HepG2 (cell line): ENCODE measurements around the gene BCL2A1. TPM values are rescaled to one million over a fixed set of nuclear protein-coding genes. Genes with fewer than 3 reads are reported as not detected.

Source experiments
- ATAC-seq: fragments of 200-7000 bp; cut with Tn5 transposase; 3 replicates; pipeline ENCODE4 v1.9.1; 2020; ENCODE audit warnings: mild to moderate bottlenecking, moderate library complexity
- Bru-seq: library from RNA; stranded (reverse); fragments of 400-500 nt; gene quantifications from one replicate; lab custom pipeline; 2021; lab: Mats Ljungman, UMichigan
- BruChase-seq, 2 experiments: library from RNA; stranded (reverse); fragments of 400-500 nt; gene quantifications; one replicate each; lab custom pipeline; 2021; lab: Mats Ljungman, UMichigan
- BruUV-seq: library from RNA; stranded (reverse); fragments of 400-500 nt; replicated peaks from 2 replicates; lab custom pipeline; 2021; lab: Mats Ljungman, UMichigan
- CTCF ChIA-PET: fragments of 300-600 bp; formaldehyde crosslinking; extraction: SDS; loops from one replicate; lab custom pipeline; 2021; ENCODE audit warnings: low total read pairs, inconsistent platforms, low intra/inter-chr PET ratio; lab: Yijun Ruan, JAX
- POLR2A ChIA-PET: fragments of 350-600 bp; sonication (Branson Sonifier 250); formaldehyde crosslinking; loops from one replicate; lab custom pipeline; 2020; ENCODE audit warnings: antibody characterized with exemption, inconsistent platforms; lab: Yijun Ruan, JAX
- DNase-seq: peaks from one replicate; pipeline ENCODE4 v3.0.0-alpha.2; 2015; ENCODE audit warnings: low spot score
- FAIRE-seq: peaks from 3 replicates; lab custom pipeline; 2011; peaks lifted over from hg19 to GRCh38; lab: Jason Lieb, UNC
- H2AFZ ChIP-seq: one replicate; pipeline ENCODE4 v1.6.1; 2011; ENCODE audit warnings: low read length, inconsistent platforms
- H3K27ac ChIP-seq: fragments of 300-600 bp; 3 replicates; pipeline ENCODE4 v1.8.0; 2011; ENCODE audit warnings: mixed run types, mild to moderate bottlenecking, mixed read lengths, low read length, inconsistent platforms; ENCODE audit not compliant: insufficient read depth; ENCODE audit errors: extremely low read length
- H3K27me3 ChIP-seq, 2 experiments: fragments of 200-600 bp in 1 of 2; 2 replicates in 1 of 2; 3 replicates in 1 of 2; pipeline versions ENCODE4 v1.6.0 to v1.8.0; 2011; ENCODE audit warnings: low read length in 2 of 2, mild to moderate bottlenecking in 2 of 2, moderate library complexity in 2 of 2, inconsistent platforms in 1 of 2; ENCODE audit not compliant: insufficient read depth in 2 of 2, control insufficient read depth in 1 of 2
- H3K36me3 ChIP-seq, 2 experiments: fragments of 200-600 bp in 1 of 2; replicated peaks in 1 of 2; 2 replicates in 1 of 2; 3 replicates in 1 of 2; pipeline versions ENCODE4 v1.5.1 to v1.8.0; 2011; ENCODE audit warnings: low read length in 2 of 2, inconsistent platforms in 1 of 2; ENCODE audit not compliant: insufficient read depth in 2 of 2, control insufficient read depth in 1 of 2
- H3K4me1 ChIP-seq: 2 replicates; pipeline ENCODE4 v1.5.1; 2012; ENCODE audit warnings: low read length, inconsistent platforms; ENCODE audit not compliant: insufficient read depth
- H3K4me2 ChIP-seq: 2 replicates; pipeline ENCODE4 v1.6.0; 2011; ENCODE audit warnings: low read depth, low read length, inconsistent platforms
- H3K4me3 ChIP-seq, 3 experiments: fragments of 200-600 bp in 1 of 3; sonication (generic), shearing (Covaris generic) in 1 of 3; replicated peaks in 1 of 3; 2 replicates each; pipeline ENCODE4 v1.5.1; 2011 to 2016; ENCODE audit warnings: low read length in 3 of 3, inconsistent platforms in 2 of 3, low read depth in 2 of 3, mild to moderate bottlenecking in 2 of 3, control low read depth in 1 of 3, mixed read lengths in 1 of 3; ENCODE audit not compliant: insufficient read depth in 1 of 3
- H3K79me2 ChIP-seq: one replicate; pipeline ENCODE4 v1.6.1; 2011; ENCODE audit warnings: low read length, inconsistent platforms; ENCODE audit not compliant: insufficient read depth
- H3K9ac ChIP-seq: 2 replicates; pipeline ENCODE4 v1.6.0; 2011; ENCODE audit warnings: mild to moderate bottlenecking, low read depth, low read length, inconsistent platforms; ENCODE audit not compliant: insufficient read depth
- H3K9me3 ChIP-seq: 2 replicates; pipeline ENCODE4 v1.5.1; 2012; ENCODE audit warnings: mild to moderate bottlenecking, low read length
- H4K20me1 ChIP-seq: 2 replicates; pipeline ENCODE4 v1.6.0; 2011; ENCODE audit warnings: inconsistent platforms, mild to moderate bottlenecking, low read length, moderate library complexity; ENCODE audit not compliant: insufficient read depth
- CEBPB ChIP-seq: IDR thresholded peaks from 2 replicates; pipeline ENCODE4 v1.6.1; 2011; ENCODE audit warnings: low read depth, low read length, improper control_type of control experiment, borderline replicate concordance
- RAD21 ChIP-seq: fragments of 450-650 bp; formaldehyde crosslinking; IDR thresholded peaks from 2 replicates; pipeline ENCODE4 v1.5.0; 2020; ENCODE audit warnings: mild to moderate bottlenecking
- WGBS: methylation state at CpG from one replicate; pipeline ENCODE4 v1.1.6; 2017; ENCODE audit warnings: low lambda C conversion rate; 5-methylcytosine and 5-hydroxymethylcytosine counted together
- in situ Hi-C: cut with HindIII; loops from 2 replicates; pipeline ENCODE4 v1.10.0; 2017; ENCODE audit warnings: low pct_unique_long_range_greater_than_20kb; ENCODE audit not compliant: extremely low pct_ligation_motif_present
- intact Hi-C: fragments of 100-400 bp; cut with micrococcal nuclease; formaldehyde crosslinking; loops from one replicate; pipeline ENCODE4 v1.10.0; 2022; ENCODE audit not compliant: unreplicated experiment
- long read RNA-seq, 2 experiments: library from RNA in 1 of 2; library from polyadenylated mRNA in 1 of 2; stranded (forward) in 1 of 2; unstranded in 1 of 2; transcript quantifications; one replicate each; pipeline ENCODE4 v2.0.0, GENCODE V29; 2019 to 2022
- polyA minus RNA-seq, 3 experiments: library from RNA; depleted of rRNA, polyadenylated mRNA; stranded (reverse); fragments of >200 nt; gene quantifications; 2 replicates each; pipeline ENCODE4 v1.2.3, GENCODE V29; 2011; ENCODE audit warnings: low replicate concordance in 1 of 3
- polyA plus RNA-seq, 8 experiments: library from polyadenylated mRNA; depleted of rRNA in 3 of 8; stranded (reverse) in 7 of 8; unstranded in 1 of 8; fragments of >200 nt; fragmentation: Illumina TruSeq in 4 of 8; extraction: Trizol in 4 of 8; gene quantifications; 2 replicates each; pipeline versions ENCODE4 v1.2.1 to v1.2.3, GENCODE V29; 2011 to 2016; ENCODE audit warnings: low read depth in 4 of 8, missing spikeins in 1 of 8, mixed read lengths in 1 of 8; ENCODE audit not compliant: insufficient read depth in 1 of 8
- total RNA-seq, 5 experiments: library from RNA; depleted of rRNA; stranded (reverse); fragments of >200 nt; fragmentation: Illumina TruSeq; extraction: Trizol; gene quantifications; 2 replicates each; pipeline ENCODE4 v1.2.3, GENCODE V29; 2016; ENCODE audit warnings: low read depth in 1 of 5

Gene BCL2A1
- 0.31 and 0.97 TPM in 2 replicates for total RNA-seq (2016; rRNA removed; fragmentation: Illumina TruSeq; extraction: Trizol)
- 0.30 and 0.44 TPM in 2 replicates for total RNA-seq (2016; cell fraction: cytosol; rRNA removed; fragmentation: Illumina TruSeq; extraction: Trizol; ENCODE audit: low read depth)
- 0.24 and 0.89 TPM in 2 replicates for total RNA-seq (2016; cell fraction: insoluble cytoplasmic fraction; rRNA removed; fragmentation: Illumina TruSeq; extraction: Trizol)
- total RNA-seq (2016; cell fraction: membrane; rRNA removed; fragmentation: Illumina TruSeq; extraction: Trizol): 0.31 TPM in 1 of 2 replicates, not detected in the other
- 0.53 TPM in 1 of 2 replicates, not detected in the other for total RNA-seq (2016; cell fraction: nucleus; rRNA removed; fragmentation: Illumina TruSeq; extraction: Trizol)
- polyA plus RNA-seq (2011; rRNA removed): 0.08 and 0.21 TPM in 2 replicates
- polyA plus RNA-seq (2011; cell fraction: cytosol; rRNA removed): 0.25 and 0.49 TPM in 2 replicates
- not detected in 2 replicates for polyA plus RNA-seq (2011; cell fraction: nucleus; rRNA removed)
- polyA plus RNA-seq (2012): not detected in 2 replicates
- 0.27 and 0.36 TPM in 2 replicates for polyA plus RNA-seq (2016; cell fraction: cytosol; fragmentation: Illumina TruSeq; extraction: Trizol; ENCODE audit: low read depth)
- 0.25 and 0.56 TPM in 2 replicates for polyA plus RNA-seq (2016; cell fraction: insoluble cytoplasmic fraction; fragmentation: Illumina TruSeq; extraction: Trizol; ENCODE audit: low read depth)
- polyA plus RNA-seq (2016; cell fraction: membrane; fragmentation: Illumina TruSeq; extraction: Trizol; ENCODE audit: low read depth): 0.29 and 0.38 TPM in 2 replicates
- polyA plus RNA-seq (2016; cell fraction: nucleus; fragmentation: Illumina TruSeq; extraction: Trizol; ENCODE audit: insufficient read depth, low read depth): not detected in 2 replicates
- polyA minus RNA-seq (2011; rRNA and poly(A)+ RNA removed; ENCODE audit: low replicate concordance): 0.30 TPM in 1 of 2 replicates, not detected in the other
- polyA minus RNA-seq (2011; cell fraction: cytosol; rRNA and poly(A)+ RNA removed): not detected in 2 replicates
- polyA minus RNA-seq (2011; cell fraction: nucleus; rRNA and poly(A)+ RNA removed): not detected in 2 replicates
- Bru-seq, nascent RNA: percentile 14 among the genes with signal in this experiment
- percentile 25 among the genes with signal in this experiment for BruChase-seq, experiment 1, labeled RNA remaining after a 6-hour chase
- BruChase-seq, experiment 2, labeled RNA remaining after a 2-hour chase: percentile 22 among the genes with signal in this experiment
- long read RNA-seq, experiment 1, partial matches to known transcripts: 0 of 1 reads
- long read RNA-seq, experiment 1, other reads (novel, unspliced or antisense): 0 of 1 reads
- long read RNA-seq, experiment 2: 0 reads

DNA sequence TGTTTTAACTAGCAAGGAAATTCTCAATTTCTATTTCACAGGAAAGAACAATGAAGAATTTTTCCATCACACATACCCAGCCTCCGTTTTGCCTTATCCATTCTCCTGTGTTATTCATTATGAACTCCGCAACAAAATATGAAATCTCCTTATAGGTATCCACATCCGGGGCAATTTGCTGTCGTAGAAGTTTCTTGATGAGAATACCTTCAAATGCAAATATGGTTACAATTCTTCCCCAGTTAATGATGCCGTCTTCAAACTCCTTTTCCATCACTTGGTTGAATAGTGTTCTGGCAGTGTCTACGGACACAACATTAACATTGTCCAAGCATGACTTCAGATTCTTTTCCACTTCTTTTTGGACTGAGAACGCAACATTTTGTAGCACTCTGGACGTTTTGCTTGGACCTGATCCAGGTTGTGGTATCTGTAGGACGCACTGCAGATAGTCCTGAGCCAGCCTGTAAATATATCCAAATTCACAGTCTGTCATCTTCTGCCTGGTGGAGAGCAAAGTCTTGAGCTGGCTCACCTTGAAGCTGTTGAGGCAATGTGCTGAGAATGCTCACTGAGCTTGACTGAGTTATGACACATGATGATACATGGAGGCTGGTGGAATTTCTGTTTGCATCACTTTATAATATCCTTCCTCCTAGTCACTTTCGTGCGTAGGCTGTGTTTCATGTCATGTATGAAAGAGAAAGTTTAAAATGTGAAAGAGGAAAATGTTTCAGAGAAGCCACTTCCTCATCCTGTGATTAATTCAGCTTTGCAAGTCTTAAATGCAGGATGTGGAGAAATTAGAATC is at the start of gene BCL2A1:
Gene BCL2A1 (minus strand): TSS at position 573 of the 811 bp plus-strand sequence. CDS start 77 bp downstream, at position 496.
- no peak for FAIRE-seq
- WGBS: 62% methylated on average over 11 of the region's 11 CpGs

More for the DNA sequence above, at the start of gene BCL2A1:
- Histone ChIP-seq H3K27me3 (no peaks in the 10 kb centered on the region), H3K9ac (no peak within 1 kb of the TSS), H3K4me1 (peaks cover 54% of the 10 kb centered on the region), H4K20me1 (no peaks in the 10 kb centered on the region), H3K36me3 (no peaks in the 10 kb centered on the region), H3K4me2 (no peak within 1 kb of the TSS), H3K79me2 (no peaks in the 10 kb centered on the region), H3K9me3 (no peaks in the 10 kb centered on the region), H2AFZ (no peak within 1 kb of the TSS), H3K4me3 (no peak within 1 kb of the TSS), H3K27ac (no peak within 1 kb of the TSS)
- intact Hi-C loops: no loop called here
- no TSS peak for BruUV-seq
- ATAC-seq (no peak), DNase-seq (no peak)
- POLR2A ChIA-PET: no interaction called here
- CTCF ChIA-PET: no interaction called here
- TF ChIP-seq CEBPB (0 out of 2 replicates have a peak, but pooled peaks have one; percentile 3), RAD21 (CRISPR knock-in tag) (no peak)
- in situ Hi-C loops: no loop called here
